A204.1 (cell line): Measurements from ENCODE around the gene IGFALS.

Experiments used
- FAIRE-seq: peaks from 2 replicates; lab custom pipeline; 2012; peaks lifted over from hg19 to GRCh38; lab: Jason Lieb, UNC

Gene IGFALS

DNA sequence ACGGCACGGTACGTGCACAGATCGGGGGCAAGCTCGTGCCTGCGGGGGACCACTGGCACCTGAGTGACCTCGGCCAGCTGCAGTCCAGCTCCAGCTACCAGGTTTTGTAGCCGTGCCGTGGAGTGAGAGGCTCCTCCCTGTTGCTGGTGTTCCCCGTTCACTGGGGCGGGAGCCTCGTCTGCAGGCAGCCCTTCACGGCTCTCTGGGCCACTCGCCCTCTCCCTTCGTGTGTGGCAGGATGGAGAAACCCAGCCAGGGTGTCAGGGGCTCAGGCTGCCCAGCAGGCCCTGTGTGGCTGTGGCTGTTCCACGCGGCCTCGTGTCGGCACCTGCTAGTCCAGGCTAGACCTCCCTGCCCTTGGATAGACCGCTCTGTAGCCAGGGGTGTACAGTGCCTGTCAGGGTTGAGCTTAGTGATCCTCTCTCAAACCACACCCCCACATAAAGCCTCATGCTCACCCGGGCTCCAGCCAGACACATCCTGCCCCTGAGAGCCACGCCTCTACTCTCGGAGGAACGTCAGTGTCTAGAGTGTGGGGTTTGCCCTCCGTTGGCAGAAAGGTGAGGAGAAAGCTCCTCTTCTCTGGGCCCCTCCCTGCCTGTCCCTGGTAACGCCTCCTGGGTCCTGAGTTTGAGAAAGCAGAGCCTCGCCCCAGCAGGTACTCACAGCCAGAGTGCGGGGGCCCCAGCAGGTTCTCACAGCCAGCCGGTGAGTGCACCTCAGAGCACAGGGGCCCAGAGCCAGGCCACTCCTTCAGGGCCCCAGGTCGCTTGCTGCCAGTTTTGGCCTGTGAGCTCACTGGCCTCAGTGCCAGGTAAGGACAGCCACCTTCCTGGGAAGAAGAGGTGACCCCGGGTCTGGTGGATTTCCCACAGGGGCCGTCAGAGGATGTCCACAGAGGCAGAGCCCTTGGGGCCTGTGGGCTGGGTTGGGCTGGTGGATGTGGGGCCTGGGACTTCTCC is 49.8 kb downstream of the IGFALS start:
- FAIRE-seq = no peak

- FAIRE-seq = no peak
Measured at GRCh38 chr16:1741553-1742165, 51.8 kb downstream of the IGFALS start.

DNA sequence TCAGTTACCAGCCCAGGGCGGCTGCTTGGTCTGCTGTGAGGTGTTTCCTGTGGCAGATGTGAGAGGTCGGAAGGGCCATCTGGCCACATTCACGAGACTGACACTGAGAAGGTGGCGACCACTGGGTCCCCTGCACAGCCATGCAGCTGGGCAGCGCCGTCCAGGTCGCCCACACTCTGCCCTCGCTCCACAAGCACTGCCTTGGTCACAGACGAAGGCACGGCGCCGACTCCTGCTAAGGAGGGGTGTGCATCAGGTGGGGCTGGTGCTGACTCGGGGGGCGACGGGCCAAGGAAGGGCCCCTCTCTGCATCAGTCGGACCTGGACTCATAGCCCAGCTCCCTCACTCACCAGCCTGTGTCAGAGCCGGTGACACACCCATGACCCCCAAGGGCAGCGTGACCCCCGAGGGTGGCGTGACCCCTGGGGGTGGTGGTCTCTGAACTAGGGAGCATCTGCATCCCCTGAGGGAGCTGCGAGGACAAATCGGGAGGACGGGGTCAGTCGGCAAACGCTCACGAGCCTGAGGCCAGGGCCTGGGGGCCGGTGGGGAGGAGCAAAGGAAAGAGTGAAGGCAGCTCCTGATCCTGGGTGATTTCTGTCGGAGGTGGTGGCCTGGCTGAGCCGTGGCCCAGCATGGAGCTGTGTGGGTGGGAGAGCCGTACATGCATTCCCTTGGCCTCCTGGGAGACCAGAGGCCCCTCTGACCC is 52.6 kb downstream of the IGFALS start:
- FAIRE-seq = no peak
